ENCODE measurements around the gene INSIG1.

Gene INSIG1

GRCh38 chr7:155305231-155305904, 7.7 kb downstream of the INSIG1 start:
- DNase-seq, result no peak

DNA sequence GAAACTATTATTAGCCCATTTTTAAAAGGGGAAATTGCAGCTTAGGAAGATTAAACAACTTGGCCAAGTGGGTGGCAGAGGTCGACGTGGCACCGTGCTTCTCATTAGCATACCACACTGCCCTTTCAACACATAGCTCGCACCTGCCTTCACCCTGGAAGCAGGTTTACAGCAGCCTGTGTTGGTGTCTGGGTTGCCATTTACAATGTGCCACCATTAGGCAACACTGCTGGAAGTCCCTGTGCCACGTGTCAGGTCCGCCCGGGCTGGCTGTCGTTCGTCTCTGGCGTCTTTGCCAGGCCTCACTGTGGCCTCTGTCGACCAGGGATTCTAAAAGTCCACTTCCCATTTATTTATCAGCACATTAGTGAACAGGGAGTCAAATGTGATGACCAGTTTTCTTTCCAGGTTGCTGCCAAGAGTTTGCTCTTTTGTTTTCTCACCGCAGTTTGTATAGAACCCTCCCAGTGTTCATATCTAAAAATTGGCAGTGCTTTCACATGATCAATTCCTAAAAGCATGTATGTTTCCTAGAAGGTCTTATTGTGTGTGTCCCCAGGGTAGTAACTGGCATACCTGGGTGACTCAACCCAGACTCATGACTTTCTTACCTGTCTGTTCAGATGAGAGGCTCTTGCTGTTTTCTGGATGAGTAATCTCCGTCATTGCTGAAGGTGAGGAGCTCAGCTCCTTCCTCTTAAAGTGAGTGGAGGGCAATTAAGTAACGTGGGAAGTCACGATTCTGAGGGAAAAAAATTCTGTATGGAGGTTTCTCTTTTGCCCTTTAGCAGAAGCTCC, 9.2 kb downstream of the INSIG1 start:
- no peak for DNase-seq

DNA sequence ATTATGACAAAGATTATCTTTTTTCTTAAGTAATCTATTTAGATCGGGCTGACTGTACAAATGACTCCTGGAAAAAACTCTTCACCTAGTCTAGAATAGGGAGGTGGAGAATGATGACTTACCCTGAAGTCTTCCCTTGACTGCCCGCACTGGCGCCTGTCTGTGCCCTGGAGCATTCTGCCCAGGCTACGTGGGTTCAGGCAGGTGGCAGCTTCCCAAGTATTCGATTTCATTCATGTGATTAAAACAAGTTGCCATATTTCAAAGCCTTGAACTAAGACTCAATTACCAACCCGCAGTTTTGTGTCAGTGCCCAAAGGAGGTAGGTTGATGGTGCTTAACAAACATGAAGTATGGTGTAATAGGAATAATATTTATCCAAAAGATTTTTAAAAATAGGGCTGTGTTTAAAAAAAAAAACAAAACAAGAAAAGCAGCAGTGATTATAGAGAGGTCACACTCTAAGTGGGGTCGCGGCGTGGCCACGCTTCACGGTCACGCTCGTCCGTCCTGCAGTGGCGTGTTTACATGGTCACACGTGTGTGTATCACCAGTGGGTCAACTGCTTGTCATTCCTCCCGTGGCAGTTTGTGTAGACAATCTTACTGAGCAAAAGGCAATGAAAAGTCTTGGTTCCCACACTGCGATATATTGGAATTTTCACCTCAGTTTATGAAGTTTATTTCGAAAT, 10.8 kb downstream of the INSIG1 start:
- DNase-seq, result no peak

GRCh38 chr7:155309021-155309338, 11.3 kb downstream of the INSIG1 start:
- DNase-seq, result no peak

DNA sequence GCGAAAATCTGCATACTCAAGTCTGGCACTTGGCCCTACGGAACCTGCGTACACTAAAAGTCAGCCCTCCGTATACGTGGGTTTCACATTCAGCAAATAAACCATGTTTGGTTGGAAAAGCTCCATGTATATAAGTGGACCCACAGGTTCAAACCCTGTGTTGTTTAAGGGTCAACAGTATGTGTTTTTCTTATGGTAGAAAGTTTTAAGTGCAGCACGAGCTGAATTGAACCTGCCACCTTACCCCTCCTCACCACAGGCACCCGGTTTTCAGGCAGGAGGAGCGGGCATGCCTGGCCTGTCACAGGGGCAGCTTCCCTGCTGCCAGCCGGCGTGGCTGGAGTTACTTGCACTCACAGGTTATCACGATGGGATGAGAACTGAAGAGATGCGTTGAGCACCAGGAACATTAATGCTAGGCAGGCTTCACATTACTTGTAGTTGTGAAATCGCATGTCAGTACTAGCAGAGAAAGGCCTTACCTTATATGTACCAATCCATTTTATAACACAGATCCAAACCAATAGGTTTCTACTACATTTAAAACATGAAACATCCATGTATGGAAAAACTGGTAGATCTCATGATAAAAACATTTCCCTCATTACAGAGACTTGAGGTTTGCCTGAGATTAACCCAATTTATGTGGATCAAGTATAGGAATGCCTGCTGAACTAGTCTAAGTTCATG, 12.9 kb downstream of the INSIG1 start:
- no peak for DNase-seq

GRCh38 chr7:155311826-155312537, 14.3 kb downstream of the INSIG1 start:
- no peak for DNase-seq

- no peak for DNase-seq
Observed at GRCh38 chr7:155312633-155313032, 15.0 kb downstream of the INSIG1 start.

DNA sequence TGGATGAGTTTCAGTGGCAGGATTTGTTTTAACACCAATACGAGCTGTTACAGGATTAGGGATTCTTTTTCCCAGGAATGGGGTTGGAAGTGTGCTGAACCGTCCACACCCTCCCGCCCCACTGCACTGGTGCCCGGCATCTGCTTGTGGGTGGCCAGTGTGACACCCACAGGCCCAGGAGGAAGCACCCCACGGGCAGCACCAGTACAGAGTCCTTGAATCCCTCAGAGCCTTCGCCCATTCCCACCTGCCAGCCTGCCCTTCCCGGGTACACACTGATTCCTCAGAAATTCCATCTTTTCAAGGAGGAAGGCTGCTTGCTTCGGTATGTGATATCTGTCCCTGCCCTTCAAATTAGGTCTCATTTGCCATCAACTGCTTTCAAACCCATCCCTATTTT, 15.4 kb downstream of the INSIG1 start:
- no peak for DNase-seq

DNA sequence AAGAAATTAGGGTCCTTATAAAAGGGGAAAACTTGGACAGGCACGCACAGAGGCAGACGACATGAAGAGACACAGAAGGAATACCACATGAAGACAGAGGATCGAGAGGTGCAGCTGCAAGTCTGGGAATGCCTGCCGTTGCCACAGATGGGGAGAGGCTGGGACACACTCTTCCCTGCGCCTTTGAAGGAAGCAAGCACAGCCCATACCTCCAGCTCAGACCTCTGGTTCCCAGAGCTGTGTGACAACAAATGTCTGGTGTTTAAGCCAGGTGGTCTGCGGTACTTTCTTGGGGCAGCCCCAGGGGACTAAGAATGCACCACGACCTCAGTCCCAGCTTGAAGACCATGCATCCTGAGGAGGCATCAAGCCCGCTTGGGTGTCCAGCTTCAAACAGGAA, 18.3 kb downstream of the INSIG1 start:
- no peak for DNase-seq

DNA sequence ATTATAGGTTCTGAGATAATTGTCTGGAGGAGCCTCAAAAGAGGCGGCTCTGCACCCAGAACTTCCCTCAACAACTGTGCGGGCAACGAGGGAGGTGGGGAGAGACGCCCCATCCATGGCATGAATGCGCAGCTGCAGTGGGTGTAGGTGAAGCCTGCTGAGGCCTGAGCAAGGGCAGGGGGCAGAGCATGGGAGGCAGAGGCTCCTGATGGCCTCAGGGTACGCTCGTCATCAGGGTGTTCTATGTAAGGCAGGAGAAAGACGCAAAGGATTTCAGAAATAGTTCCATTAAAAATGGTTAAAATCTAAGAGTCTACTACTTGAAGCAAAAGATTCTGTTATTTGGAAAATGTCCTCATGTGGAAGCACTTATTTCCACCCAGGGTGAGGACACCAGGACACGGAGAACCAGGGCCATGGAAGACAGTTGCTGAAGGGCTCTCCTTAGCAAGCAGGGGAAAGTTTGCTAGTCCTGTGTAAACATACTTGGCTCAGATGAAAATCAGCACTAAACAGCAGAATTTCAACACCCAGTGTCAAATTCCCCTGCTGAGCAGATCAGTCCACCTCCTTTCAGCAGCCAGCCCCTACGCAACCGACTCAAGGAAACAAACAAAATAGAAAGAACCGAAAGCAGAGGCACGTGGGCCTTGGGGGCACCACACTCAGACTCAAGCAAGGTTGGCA, 18.9 kb downstream of the INSIG1 start:
- no peak for DNase-seq

- no peak for DNase-seq
Observed at GRCh38 chr7:155317114-155317434, 19.4 kb downstream of the INSIG1 start.

DNA sequence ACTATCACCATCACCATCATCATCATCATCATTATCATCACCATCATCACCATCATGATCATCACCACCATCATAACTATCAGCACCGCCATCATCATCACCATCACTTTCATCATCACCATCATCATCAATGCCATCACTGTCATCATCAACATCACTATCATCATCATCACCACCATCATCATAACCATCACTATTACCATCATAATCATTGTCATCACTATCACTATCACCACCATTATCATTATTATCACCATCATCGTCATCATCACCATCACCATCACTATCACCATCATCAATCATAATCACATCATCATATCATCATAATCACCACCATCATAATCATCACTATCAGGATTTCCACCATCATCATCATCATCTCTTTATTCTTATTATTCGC, 20.6 kb downstream of the INSIG1 start:
- DNase-seq, result no peak

DNA sequence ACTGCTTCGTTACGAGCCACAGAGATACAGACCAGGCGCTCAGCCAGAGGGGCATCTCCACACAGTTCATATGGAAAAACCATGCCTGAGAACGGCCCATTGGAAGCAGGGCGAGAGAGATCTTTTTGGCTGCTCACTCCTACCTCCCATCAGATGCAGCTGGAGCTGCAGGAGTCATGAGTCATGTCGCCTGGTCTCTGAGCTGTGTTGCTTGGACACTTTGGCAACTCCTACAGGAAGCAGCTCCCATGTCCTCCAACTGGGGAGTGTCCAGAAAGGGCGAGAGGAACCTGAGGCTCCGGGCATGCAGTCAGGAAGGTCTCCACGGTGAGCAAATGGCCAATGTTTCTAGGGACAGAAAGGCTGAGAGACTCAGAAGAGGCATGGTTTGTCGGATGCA, 24.9 kb downstream of the INSIG1 start:
- no peak for DNase-seq

DNA sequence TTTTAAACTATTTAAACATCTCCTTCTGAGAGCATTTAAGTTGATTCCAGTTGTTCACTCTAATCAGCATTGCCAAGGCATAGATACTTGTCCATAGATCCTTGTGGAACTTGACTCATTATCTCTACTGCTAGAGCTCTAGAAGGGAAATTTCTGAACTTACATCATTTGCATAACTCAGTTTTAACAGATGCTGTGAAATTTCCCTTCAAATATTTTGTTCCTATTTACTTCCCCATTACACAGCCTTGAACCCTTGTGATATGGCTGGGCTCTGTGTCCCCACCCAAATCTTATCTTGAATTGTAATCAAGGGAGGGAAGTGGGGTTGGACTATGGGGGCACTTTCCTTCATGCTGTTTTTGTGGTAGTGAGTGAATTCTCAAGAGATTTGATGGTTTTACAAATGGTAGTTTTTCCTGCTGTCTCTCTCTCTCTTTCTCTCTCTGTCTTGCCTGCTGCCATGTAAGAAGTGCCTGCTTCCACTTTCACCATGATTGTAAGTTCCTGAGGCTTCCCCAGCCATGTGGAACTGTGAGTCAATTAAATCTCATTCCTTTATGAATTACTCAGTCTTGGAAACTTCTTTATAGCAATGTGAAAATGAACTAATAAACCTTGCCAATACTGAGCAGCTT, 25.4 kb downstream of the INSIG1 start:
- no peak for DNase-seq

DNA sequence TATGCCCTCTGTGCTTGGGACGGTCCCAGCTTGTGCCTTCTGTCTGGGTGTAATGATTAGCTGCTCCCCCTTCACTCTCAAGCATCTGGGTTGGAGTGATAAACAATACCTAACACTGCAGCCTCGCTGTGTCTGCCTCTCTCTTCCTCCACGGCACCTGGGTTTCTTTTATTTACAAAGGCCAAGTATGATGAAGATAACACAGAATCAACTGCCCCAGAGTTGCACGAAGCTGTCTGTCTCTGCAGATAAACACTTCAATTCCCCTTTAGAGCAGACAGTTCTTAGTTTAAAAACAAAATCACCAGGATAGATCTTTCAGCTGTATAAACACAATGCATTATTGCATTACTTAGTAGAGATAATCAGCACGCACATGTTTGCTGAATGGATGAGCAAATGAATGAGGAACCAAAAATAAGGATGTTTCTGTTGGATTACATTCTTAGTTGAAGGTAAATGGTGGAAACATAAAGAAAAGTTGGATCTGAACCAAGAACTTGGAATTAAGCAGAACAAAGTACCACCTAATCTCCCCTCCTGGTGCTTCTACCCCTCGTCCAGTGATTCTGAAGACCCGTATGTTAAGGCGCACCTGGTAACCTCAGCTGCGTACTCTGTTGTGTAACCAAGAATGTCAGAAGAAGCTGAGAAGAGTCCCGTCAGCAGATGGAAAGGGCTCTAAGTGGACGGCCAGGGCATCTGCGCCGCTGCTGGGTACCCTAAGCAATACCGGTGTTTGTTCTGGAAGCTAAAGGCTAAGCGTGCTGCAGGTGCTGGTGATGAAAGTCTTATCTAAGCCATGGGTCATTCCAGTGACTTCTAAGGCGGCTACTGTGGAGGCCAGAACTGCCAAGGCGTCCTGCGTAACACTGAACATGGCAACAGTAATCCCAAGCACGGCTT, 26.6 kb downstream of the INSIG1 start:
- DNase-seq, result no peak

GRCh38 chr7:155324918-155325235, 27.2 kb downstream of the INSIG1 start:
- no peak for DNase-seq

GRCh38 chr7:155326385-155326784, 28.7 kb downstream of the INSIG1 start:
- no peak for DNase-seq

DNA sequence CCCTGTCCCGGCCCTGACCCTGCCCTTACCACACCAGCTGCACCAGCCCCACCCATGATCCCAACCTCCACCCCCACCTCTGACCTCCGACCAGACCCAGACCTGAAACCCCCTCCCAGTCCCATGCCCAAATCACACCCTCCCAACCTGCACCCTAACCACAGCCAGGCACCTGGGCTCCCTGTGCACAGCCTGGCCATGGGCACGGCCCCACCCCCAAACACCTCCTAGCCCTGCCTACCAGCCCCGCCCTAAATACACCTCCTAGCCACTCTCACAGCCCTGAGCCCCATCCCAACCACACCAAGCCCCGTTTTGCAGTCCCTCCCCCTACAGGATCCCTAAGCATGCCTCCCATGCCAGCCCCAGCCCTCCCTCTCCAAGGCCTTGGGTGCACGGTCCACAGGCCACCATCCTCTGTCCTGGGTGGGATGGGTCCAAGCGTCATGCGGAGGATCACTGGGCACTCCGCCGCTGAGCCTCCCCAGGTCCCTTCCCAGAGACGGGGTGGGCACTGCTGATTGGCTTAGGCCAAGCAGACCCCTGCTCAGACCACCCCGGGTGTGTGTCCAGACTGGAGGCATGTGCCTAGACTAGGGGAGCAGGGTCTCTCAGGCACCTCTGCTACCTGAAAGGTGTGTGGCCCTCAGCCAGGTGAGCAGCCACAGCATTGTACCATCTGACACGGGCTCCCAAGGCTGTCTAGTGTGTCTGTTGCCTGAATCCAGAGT, 30.1 kb downstream of the INSIG1 start:
- no peak for DNase-seq

DNA sequence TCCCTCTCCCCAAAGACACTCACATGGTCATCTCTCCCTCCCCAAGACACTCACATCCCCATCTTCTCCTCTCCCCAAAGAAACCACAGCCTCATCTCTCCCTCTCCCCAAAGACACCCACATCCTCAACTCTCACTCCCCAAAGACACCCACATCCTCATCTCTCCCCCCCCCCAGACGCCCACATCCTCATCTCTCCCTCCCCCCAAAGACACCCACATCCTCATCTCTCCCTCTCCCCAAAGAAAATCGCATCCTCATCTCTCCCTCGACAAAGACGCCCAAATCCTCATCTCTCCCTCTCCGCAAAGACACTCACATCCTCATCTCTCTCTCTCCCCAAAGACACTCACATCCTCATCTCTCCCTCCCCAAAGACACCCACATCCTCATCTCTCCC, 31.5 kb downstream of the INSIG1 start:
- DNase-seq, result no peak

GRCh38 chr7:155331396-155331795, 33.7 kb downstream of the INSIG1 start:
- DNase-seq, result no peak
